Measurements from ENCODE around the gene ABCC8. TPM values are rescaled to one million over a fixed set of nuclear protein-coding genes. Genes with fewer than 3 reads are reported as not detected.

The ABCC8 gene
- polyA plus RNA-seq, 4 donors = 0.53 to 3.5 (median 1.3) TPM

DNA sequence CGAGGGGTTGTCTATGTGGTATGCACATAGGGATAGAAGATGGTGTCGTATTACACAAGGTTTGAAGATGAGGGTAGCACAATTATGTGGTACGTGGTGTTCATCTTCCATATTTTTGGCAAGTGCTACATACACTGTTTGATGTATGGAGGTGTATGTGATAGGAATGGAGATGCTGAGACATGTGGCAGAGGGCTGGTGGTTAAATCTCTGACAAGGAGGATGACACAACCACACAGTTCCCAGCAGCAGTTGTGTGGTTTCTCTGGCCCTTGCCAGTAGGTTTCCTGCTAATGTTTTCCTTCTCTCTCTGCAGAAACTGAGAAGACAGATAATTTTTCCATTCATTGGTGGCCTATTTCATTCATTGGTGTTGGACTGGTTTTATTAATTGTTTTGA, 108.1 kb downstream of the ABCC8 start:
- no peak for DNase-seq (ENCODE audit: low read depth in 4 of 4, low spot score in 3 of 4)

DNA sequence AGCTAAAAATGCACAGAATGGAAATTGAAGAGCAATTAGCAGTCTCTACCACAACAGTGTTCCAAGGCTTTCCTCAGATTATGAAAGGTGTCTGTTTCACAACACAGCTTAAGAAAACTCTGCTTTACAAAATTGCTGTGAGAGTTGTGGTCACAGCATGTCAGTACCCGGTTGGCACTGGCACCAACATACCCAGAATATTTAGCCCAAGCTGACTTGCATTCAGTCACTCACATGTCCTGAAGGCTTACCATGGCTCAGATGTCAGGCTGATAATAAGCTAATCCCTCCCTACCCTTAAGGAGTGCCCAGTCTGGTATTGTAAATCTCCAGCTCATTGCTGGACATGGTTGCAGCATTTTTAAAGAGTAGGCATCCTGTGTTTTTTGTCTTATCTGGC, 110.2 kb downstream of the ABCC8 start:
- no peak for DNase-seq (ENCODE audit: low read depth in 4 of 4, low spot score in 3 of 4)

DNA sequence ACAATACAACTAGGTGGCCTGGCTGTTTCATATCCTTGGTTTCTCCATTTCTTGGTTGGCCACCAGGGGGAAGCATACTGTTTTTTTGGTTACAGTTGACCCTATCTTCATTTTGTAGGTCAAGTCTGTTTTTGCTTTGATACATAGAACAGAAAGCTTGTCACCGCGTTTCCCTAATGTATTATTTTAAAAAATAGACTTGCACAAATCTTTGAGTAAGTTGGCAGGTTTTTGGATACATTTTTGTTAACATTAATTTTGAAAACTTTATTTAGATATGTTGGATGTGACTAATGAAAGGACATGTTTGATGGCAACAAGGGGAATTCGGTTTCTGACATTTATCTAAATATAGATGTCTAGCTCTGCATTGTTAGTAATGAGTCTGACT, 122.0 kb downstream of the ABCC8 start:
- DNase-seq (ENCODE audit: low read depth in 4 of 4, low spot score in 3 of 4) = peak; percentile 39 to 57 (median 52)

DNA sequence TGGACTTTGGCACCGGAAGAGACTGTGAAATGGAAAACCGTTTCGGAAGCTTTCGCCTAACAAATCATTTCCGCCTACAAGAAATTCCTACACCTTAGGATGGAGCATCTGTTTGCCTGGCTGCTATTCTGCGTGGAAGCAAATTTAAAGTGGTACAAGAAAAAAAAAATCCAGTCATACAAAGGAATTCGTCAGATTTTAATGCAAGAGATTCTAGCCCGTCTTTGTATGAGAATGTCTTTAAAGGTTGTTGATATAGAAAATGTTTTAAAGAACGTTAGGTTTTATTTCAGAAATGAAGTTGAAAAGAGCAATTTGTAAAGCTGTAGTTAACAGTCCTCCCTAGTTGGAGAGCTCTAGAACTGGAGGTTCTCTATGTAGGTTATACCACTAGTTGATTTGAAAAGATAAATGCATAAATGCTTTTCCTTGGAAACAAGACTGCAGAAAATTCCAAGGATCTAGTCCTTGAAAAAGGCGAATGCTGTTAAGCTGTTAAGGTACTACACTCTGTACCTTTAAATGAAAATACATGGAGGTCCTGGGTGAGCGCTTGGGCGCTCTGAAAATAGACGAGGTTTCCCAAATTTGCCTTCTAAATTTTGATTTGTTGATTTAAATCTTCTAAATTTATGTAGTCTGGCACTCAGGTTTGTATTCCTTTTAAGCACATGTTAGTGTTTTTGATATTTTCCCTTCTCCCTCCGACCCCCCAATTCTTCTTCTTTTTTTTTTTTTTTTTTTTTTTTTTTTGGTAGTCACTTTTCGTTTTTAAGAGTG, 122.6 kb downstream of the ABCC8 start:
- DNase-seq (ENCODE audit: low read depth in 4 of 4, low spot score in 3 of 4) = peak in 1 of 4 donors; percentile 8

DNA sequence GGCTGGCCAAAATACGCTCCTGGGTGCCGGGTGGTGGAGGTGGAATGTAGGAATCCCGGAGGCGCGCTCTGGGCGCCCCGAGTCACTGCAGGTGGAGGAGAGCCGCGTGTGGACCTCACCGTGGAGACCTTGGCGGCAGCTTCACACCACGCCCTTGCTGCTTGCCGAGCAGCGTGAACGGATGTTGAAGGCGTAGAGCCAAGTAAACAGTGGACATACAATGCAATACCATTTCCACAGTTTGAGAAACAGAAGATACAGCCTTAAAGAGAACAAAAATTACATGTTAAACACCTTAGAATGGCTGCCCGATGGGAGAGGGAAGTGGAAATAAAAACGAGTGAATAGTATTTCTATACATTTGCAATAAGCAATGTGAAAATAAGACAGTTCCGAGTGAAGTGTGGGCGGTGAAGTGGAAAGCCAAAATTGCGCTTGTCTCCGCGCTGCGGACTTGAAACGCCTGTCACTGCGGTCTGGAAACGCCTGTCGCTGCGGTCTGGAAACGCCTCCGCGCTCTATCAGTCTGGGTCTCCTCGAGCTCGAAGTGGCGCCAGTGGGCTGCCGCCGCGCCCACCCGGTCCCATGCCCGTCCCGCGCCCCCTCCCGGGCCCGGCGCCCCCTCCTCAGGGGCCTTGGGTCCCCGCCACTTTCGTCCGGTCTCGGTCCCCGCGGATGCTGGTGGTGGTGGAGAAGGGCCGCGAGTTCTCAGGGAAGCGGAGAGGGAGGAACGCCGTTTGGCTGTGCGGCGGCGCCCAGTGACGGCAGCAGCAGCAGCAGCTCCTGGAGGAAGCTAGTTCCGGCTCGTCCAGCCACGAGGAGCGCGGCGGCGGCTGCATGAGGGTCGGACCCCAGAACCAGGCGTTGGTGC, 123.5 kb downstream of the ABCC8 start:
- DNase-seq (ENCODE audit: low read depth in 4 of 4, low spot score in 3 of 4) = peak; percentile 44 to 60 (median 54)

DNA sequence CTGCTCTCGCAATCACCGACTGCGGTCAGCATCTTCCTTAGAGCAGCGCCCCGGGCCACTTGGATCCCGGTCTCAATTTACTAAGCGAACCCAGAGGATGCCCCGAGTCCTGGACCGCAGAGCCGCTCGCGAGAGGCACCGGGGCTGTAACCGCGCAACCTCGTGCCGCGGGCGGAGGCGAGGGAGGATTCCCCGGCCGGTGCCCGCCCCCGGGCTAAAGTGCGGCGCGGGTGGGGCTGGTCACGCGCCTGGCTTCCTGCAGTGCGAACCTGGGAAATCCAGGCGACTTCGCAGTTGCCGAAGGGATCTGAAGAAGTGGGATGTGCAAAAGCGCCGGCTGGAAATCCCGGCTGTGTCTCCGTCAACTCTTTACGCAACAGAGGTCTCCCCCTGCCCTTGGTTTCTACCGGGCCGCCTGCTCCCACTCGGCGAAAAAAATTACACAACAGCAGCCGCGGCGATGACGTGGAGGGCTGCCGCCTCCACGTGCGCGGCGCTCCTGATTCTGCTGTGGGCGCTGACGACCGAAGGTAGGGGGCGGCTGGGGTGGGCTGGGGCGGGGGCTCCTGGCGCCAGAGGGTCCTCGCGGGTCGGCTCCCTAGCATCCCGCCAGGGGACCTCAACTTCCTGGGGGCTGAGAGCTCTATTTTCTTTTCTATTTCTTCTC, 125.0 kb downstream of the ABCC8 start, which contains the start of gene NCR3LG1:
NCR3LG1 (plus strand) TSS at position 291 of the 667 bp plus-strand sequence; CDS start at position 461, 170 bp downstream.
- peak in 2 of 4 donors; percentile 18 to 26 for DNase-seq (ENCODE audit: low read depth in 4 of 4, low spot score in 3 of 4)

DNA sequence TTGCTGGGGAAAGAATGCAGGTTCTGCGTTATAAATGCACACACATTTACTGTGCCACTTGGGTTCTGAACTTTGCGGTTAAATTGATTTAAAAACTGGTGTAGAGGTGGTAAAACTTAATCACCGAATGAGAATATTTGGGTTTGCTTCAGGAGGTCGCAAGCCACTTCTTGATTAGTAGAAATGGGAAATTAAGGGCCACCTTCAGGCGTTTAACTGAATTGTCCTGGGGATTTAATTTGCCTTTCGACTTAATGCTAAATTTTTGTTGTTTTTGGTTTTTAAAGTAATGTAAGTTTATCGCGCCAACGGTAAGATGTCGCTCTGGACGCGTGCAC, 125.5 kb downstream of the ABCC8 start:
- DNase-seq (ENCODE audit: low read depth in 4 of 4, low spot score in 3 of 4) = no peak

DNA sequence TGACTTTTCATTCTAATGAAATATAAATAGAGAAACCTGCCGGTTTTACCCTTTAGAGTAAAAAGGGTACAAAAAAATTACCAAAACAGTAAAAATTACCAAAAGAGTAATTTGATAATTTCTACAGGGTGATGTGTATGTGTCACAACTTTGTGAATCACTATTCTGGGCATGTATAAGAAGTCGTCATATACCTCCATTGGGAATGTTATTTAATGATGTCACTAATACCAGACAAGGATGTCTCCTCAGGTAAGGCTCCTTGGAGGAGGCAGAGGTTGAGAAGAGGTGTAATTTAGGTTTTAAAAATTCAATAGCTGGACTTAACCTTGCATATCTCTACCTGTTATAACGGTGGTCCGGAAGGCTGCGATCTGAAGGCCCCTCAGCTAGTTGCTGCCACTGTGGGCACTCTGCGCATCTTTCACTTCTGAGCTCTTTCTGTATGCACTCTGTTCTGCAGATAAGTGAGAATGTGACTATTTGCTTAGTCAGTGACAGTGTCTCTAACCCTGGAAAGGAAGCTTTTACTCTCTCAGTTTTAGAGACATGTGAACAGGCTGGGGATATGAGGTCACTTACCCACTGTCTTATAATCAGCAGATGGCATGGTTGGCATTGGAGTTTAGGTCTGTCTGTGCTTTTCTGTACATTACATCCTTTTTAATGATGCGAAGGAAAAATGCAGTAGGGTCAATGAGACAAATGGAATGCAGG, 126.0 kb downstream of the ABCC8 start:
- no peak for DNase-seq (ENCODE audit: low read depth in 4 of 4, low spot score in 3 of 4)

DNA sequence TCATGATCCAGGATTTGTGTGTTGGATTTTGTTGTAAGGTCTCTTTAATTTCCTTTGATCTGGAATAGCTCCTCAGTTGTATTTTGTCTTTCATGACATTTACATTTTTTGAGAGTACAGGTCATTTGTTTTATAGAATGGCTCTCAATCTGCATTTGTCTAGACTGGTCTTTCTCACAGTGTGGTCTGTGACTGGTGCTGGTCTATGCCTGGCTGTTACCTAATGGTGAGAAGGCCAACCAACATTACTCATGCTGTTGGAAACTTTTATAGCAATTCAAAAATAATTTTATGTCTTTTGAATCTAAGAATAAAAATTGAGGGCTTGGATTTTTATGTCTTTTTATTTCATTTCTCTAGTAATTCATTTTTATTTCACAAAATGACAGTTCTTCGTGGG, 129.0 kb downstream of the ABCC8 start:
- no peak for DNase-seq (ENCODE audit: low read depth in 4 of 4, low spot score in 3 of 4)

DNA sequence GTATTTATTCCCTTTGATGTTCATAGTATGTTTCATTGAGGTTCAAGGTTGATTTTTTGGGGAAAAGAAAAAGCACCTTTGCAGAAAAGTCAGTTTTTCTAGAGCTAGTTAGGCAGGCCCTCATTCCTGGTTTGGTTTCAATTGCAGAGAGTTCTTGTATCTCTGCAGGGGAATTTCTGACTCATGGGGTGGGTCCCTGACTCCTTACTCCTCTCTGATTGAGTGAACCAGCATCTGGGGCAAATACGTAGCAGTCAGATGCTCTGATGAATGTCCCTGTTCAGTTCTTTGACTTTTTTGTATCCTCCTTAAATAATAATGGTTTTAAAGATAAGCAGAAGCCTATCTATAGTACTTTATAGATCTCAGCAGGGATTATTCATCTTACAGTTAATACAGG, 132.7 kb downstream of the ABCC8 start:
- no peak for DNase-seq (ENCODE audit: low read depth in 4 of 4, low spot score in 3 of 4)

DNA sequence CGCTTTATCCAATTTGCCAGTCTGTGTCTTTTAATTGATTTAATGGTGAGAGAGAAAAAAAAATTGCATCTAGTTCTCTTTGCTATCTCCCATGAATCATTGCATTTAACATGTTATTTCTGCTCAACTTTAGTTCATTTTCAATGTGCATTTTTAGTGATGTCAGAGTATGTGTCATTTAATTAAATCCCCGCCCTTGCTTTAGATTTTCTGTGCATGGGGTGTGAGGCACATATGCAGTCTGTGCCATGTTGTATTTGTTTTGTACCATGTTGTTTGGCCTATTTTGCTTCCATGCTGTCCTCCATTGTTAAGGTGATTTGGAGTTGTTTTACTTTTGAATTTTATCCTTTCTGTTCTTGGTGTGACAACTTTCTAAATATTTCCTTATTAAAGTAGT, 133.4 kb downstream of the ABCC8 start:
- no peak for DNase-seq (ENCODE audit: low read depth in 4 of 4, low spot score in 3 of 4)

Other genes with a start within 250 kb of the ABCC8 start
- gene NUCB2, start 200.1 kb downstream of the ABCC8 start, polyA plus RNA-seq (ENCODE audit: insufficient read length in 4 of 4) = 10 to 100 TPM; 72.4 to 89.1 (median 84.6) TPM
- gene NCR3LG1, start 125.0 kb downstream of the ABCC8 start, polyA plus RNA-seq (ENCODE audit: insufficient read length in 4 of 4) = 1 to 10 TPM; 1.2 to 1.6 (median 1.3) TPM
- 1 to 10 TPM; 2.1 to 3.5 (median 3.0) TPM for gene KCNJ11, start 88.2 kb downstream of the ABCC8 start, polyA plus RNA-seq (ENCODE audit: insufficient read length in 4 of 4)
- gene USH1C, start 67.6 kb upstream of the ABCC8 start, polyA plus RNA-seq (ENCODE audit: insufficient read length in 4 of 4) = 10 to 100 TPM; 56.0 to 68.1 (median 65.4) TPM
- gene OTOG, start 70.4 kb upstream of the ABCC8 start, polyA plus RNA-seq (ENCODE audit: insufficient read length in 4 of 4) = under 1 TPM; 0.25 to 0.54 (median 0.34) TPM
- not detected for gene MYOD1, start 242.7 kb upstream of the ABCC8 start, polyA plus RNA-seq (ENCODE audit: insufficient read length in 4 of 4)

Measured in right renal pelvis (tissue), 4 donors.